ENCODE data around the gene HECW1. TPM values are rescaled to one million over a fixed set of nuclear protein-coding genes. Genes with fewer than 3 reads are reported as not detected.

HECW1 gene
- total and polyA plus RNA-seq, 2 of the 13 experiments (the other 11 are each of a cell fraction or from before 2014, with no cell fraction given), result not detected

DNA sequence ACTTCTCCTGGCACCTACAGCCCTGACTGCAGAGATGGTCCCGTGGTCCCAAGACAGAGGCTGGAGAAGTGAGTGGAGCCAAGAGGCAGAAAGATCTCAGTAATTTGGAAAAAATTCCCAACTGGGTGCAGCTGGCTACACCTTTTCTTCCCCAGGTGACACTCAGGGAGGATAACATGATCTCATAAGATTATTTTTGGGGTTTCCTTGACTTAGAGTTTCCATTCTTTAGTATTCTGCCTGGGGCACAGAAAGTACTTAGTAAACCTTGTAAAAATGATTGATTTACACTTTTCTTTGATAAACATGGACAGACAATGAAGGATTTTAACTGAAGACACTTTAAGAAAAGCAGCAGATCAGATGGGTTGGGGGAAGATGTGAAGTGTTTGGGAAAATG lies 38.6 kb downstream of the HECW1 start (continued):
- TF ChIP-seq, protein P1, sequence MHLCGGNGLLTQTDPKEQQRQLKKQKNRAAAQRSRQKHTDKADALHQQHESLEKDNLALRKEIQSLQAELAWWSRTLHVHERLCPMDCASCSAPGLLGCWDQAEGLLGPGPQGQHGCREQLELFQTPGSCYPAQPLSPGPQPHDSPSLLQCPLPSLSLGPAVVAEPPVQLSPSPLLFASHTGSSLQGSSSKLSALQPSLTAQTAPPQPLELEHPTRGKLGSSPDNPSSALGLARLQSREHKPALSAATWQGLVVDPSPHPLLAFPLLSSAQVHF (CRISPR knock-in tag; IDR thresholded peaks at IDR 0.05), result no peak
- TF ChIP-seq, protein P2, sequence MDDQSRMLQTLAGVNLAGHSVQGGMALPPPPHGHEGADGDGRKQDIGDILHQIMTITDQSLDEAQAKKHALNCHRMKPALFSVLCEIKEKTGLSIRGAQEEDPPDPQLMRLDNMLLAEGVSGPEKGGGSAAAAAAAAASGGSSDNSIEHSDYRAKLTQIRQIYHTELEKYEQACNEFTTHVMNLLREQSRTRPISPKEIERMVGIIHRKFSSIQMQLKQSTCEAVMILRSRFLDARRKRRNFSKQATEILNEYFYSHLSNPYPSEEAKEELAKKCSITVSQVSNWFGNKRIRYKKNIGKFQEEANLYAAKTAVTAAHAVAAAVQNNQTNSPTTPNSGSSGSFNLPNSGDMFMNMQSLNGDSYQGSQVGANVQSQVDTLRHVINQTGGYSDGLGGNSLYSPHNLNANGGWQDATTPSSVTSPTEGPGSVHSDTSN (CRISPR knock-in tag; IDR thresholded peaks at IDR 0.05; ENCODE audit: borderline replicate concordance), result no peak
- TF ChIP-seq, protein P3, sequence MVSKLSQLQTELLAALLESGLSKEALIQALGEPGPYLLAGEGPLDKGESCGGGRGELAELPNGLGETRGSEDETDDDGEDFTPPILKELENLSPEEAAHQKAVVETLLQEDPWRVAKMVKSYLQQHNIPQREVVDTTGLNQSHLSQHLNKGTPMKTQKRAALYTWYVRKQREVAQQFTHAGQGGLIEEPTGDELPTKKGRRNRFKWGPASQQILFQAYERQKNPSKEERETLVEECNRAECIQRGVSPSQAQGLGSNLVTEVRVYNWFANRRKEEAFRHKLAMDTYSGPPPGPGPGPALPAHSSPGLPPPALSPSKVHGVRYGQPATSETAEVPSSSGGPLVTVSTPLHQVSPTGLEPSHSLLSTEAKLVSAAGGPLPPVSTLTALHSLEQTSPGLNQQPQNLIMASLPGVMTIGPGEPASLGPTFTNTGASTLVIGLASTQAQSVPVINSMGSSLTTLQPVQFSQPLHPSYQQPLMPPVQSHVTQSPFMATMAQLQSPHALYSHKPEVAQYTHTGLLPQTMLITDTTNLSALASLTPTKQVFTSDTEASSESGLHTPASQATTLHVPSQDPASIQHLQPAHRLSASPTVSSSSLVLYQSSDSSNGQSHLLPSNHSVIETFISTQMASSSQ (IDR thresholded peaks at IDR 0.05; ENCODE audit: low read depth), result no peak
- TF ChIP-seq, protein P3 (CRISPR knock-in tag; IDR thresholded peaks at IDR 0.05; ENCODE audit: borderline replicate concordance), result no peak
- TF ChIP-seq XBP1 (CRISPR knock-in tag; IDR thresholded peaks at IDR 0.05), result no peak
- TF ChIP-seq, protein P4, sequence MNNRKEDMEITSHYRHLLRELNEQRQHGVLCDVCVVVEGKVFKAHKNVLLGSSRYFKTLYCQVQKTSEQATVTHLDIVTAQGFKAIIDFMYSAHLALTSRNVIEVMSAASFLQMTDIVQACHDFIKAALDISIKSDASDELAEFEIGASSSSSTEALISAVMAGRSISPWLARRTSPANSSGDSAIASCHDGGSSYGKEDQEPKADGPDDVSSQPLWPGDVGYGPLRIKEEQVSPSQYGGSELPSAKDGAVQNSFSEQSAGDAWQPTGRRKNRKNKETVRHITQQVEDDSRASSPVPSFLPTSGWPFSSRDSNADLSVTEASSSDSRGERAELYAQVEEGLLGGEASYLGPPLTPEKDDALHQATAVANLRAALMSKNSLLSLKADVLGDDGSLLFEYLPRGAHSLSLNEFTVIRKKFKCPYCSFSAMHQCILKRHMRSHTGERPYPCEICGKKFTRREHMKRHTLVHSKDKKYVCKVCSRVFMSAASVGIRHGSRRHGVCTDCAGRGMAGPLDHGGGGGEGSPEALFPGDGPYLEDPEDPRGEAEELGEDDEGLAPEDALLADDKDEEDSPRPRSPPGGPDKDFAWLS (CRISPR knock-in tag; IDR thresholded peaks at IDR 0.05; ENCODE audit: borderline replicate concordance), result no peak
- no peak for TF ChIP-seq NFYB (CRISPR knock-in tag; IDR thresholded peaks at IDR 0.05)
- TF ChIP-seq, protein P5, sequence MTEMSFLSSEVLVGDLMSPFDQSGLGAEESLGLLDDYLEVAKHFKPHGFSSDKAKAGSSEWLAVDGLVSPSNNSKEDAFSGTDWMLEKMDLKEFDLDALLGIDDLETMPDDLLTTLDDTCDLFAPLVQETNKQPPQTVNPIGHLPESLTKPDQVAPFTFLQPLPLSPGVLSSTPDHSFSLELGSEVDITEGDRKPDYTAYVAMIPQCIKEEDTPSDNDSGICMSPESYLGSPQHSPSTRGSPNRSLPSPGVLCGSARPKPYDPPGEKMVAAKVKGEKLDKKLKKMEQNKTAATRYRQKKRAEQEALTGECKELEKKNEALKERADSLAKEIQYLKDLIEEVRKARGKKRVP (CRISPR knock-in tag; IDR thresholded peaks at IDR 0.05), result no peak

All from HepG2 (cell line).